Activated CD8-positive, alpha-beta memory T cell treated with anti-CD3 and anti-CD28 coated beads, Interleukin-2, amount 50 U/mL, for 24 hours (primary cell): ENCODE results near the gene FLYWCH2.
"Not testable (repeated sequence)": the region's sequence is repeated elsewhere in the genome, so short reads cannot be mapped to it uniquely, and the experiment has no call there.

Experiments
- DNase-seq: peaks from one replicate; pipeline ENCODE4 v3.0.0-alpha.2; 2020; ENCODE audit errors: extremely low read depth

The FLYWCH2 gene

DNA sequence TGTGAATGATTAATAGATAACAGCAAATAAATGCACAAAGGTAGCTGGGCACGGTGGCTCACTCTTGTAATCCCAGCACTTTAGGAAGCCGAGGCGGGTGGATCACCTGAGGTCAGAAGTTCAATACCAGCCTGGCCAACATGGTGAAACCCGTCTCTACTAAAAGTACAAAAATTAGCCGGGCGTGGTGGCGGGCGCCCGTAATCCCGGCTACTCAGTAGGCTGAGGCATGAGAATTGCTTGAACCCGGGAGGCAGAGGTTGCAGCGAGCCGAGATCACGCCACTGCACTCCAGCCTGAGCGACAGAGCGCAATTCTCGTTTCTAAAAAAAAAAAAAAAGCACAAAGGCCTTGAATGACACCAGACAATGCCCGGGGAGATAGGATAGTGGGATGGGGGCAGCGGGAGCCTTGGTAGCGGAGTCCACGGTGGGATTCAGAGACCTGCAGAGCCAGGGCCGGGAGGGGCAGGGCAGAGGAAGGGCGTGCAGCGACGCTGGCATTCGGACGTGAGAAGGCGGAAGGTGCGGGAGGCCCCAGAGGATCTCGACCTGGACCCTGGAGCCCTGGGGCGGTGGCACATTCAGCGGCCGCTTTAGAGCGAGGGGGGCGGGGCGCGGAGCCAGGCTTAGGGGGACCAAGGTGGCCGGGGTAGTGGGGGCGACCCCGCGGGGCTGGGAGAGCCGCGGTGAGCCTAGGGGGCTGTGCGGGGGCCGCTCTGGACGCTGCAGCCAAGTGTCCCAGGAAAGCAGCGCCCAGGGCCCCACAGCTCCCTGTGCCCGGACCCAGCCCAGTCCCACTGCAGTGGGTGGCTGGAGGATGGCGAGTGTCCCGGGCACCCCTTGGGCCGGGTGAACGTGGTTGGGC lies 999 bp upstream of the FLYWCH2 start:
- no peak for DNase-seq

GRCh38 chr16:2883458-2883908 lies 468 bp downstream of the FLYWCH2 start:
- DNase-seq = no peak

GRCh38 chr16:2884041-2884451 lies 1.0 kb downstream of the FLYWCH2 start:
- DNase-seq = no peak

DNA sequence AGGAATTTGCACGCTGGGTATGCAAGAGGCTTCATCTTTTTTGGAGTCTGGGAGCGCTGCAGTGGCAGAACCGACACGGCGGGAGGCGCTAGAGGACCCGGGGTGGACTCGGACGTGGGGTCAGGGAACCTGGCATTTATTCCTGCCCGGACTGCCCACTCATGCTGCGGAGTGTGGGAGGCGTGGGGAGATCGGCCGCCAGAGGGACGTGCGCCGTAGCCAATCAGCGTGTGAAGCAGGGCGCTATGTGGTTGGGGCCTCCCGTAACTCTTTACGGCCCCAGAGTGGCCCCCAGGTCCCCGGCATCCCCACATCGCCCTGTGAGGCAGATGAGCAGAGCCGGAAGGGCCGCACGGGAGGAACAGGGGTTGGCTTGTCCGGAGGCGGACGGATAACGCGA lies 11.2 kb downstream of the FLYWCH2 start:
- no peak for DNase-seq

- DNase-seq = no peak
Measured at GRCh38 chr16:2895813-2896212, 12.8 kb downstream of the FLYWCH2 start.

- no peak for DNase-seq
Measured at GRCh38 chr16:2896480-2897010, 13.5 kb downstream of the FLYWCH2 start.

- no peak for DNase-seq
Measured at GRCh38 chr16:2897110-2897509, 14.1 kb downstream of the FLYWCH2 start.

DNA sequence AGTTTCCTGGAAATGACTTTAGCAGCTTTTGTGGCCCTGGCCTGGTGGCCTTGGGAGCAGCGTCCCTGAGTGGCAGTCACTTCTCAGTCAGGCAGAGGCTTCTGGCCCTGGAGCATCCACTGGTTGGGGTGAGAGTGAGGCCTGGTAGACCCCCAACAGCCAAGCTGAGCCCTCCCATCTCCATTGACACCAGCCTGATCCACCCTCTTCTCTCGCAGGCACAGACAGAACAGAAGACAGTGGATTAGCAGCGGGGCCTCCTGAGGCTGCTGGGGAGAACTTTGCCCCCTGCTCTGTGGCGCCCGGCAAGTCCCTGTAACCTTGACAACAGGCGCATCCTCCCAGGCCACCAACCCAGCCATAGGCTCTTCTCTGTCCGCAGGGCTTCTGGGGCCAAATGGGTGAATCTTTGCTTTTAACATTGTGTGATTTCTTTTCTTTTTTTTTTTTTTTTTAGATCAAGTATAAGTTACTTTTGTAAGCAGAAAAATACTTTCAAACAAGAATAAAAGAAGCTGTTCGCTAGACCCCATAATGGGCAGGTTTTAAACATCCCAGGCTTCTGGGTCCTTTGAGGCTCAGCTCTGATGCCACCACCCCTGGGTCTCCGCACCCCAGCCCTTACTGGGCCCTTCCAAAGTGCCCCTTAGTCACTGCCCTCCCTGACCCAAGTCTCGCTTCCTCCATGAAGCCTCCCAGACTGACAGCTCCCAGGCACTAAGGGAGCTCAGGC lies 16.0 kb downstream of the FLYWCH2 start:
- no peak for DNase-seq

- no peak for DNase-seq
Measured at GRCh38 chr16:2899564-2900072, 16.6 kb downstream of the FLYWCH2 start.

DNA sequence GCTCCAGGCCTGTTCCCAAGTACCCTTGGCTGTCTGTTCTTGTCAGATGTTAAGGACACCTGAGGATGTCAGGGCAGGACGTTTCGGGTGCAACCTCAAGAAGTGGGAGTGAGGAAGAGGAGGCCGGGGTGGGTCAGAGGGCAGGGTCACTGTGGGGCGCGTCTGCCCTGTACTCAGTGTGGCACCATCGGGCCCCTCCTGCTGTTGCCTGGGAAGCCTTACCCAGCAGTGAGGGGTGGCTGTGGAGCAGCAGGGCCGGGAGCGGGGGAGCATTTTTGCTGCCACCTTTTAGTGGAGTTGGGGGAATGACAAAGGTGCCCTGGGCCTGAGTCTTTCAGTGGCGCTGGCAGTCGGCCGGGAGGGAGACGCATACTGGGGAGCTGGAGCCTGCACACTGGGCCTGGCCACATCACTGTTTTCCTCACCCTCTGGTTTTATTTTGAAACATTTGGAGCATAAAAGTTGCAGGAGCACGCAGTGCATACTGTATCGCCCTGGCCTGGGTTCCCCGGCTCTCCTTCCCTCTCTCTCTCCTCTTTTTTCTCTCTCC lies 17.6 kb downstream of the FLYWCH2 start:
- no peak for DNase-seq

DNA sequence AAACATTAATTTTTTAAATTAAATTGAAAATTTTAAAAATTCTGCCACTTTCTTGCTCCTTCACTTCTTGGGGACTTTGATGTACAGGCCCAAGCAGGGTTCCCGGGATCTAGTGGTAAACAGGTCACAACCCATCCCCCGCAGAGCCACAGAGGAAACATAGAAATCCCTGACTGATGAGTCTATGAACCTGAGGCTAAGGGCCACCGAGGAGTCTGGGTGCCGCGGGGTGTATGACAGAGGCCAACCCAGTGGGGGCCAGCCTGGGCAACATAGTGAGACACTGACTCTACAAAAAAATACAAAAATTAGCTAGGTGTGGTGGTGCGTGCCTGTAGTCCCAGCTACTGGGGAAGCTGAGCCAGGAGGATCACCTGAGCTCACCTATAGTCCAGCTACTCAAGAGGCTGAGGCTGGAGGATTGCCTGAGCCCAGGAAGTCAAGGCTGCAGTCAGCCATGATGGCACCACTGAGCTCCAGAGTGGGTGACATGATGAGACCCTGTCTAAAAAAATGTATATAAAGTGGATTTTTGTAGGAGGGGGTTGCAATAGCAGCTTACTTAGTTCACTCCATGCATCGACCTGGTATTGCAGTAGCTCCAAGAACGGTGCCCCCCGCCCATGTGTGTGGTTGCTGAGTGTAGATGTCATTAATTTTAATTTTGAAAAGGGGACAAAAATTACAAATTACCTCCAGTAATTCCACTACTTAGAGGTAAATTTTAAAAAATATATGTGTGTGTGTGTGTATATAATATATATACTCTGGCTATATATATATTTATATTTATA lies 19.5 kb downstream of the FLYWCH2 start:
- DNase-seq = no peak

DNA sequence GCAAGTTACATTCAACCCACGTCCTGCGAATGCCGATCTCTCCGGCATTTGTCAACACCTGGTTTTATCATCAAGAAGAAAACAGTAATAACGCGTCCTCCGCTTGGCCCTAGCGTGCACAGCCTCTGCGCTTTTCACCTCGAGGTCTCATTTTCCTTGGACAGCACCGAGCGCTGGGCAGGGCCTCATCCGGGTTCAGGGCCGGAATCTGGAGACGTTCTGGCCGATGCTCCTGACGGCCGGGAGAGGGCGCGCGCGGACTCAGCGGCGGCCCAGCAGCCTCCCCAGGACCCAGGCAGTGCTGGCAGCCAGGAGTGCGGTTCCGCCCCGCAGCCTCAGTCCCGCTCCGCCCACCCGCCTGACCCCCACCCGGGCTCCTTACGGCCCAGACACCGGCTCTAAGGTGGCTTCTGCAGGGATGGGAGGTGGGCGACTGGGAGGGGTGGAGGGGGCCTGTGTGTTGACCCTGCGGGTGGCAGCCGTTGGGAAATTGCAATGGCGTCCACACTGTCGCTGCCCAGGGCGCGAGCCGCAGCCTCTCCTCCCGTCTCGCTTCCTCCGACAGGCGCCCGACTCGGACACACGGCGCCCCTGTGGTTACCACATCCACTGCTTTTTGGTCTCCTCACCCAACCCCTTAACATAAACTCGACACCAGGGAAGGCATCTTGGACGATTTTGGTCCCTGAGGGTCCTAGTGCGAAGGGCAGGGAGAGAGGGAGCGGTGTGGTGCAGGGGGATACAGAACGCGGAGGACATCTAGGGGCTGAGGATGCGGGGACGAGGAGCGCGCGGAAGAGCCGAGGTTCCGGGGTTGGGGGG lies 21.3 kb downstream of the FLYWCH2 start:
- peak; percentile 36 for DNase-seq

- no peak for DNase-seq
Measured at GRCh38 chr16:2904922-2905240, 21.9 kb downstream of the FLYWCH2 start.

GRCh38 chr16:2905241-2905987 lies 22.4 kb downstream of the FLYWCH2 start:
- DNase-seq = peak; percentile 90

- DNase-seq = no peak
Measured at GRCh38 chr16:2905988-2906387, 23.0 kb downstream of the FLYWCH2 start.

DNA sequence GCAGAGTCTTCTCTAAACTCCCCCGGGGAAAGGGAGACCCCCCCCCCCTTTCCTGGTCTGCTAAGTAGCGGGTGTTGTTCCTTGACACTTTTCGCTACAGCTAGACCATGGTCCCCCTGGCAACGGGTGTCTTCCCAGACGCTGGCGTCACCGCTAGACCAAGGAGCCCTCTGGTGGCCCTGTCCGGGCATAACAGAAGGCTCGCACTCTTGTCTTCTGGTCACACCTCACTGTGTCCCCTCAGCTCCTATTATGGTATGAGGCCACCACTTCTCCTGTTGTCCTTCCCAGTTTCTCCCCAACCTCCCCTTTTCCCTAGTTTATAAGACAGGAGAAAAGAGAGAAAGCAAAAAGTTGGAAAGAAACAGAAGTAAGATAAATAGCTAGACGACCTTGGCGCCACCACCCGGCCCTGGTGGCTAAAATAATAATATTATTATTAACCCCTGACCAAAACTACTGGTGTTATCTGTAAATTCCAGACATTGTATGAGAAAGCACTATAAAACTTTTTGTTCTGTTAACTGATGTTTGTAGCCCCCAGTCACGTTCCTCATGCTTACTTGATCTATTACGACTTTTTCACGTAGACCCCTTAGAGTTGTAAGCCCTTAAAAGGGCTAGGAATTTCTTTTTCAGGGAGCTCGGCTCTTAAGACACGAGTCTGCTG lies 24.2 kb downstream of the FLYWCH2 start:
- DNase-seq = not testable (repeated sequence)

DNA sequence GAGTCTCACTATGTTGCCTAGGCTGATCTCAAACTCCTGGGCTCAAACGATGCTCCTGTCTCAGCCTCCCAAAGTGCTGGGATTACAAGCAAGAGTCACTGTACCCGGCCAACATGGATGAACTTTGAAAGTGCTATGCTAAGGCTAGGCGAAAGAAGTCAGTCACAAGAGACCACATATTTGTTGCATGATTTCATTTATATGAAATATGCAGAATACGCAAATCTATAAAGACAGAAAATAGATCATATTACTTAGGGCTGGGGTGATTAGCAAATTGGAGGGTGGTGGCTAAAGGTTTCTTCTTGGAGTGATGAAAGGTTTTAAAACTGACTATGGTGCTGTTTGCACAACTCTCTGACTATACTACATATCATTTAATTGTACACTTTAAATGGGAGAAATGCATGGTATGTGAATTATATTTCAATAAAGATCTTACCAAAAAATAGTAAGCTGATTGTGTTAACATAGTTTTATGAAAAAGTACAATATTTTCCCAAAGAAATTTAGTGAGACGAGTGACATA lies 27.5 kb downstream of the FLYWCH2 start:
- no peak for DNase-seq

DNA sequence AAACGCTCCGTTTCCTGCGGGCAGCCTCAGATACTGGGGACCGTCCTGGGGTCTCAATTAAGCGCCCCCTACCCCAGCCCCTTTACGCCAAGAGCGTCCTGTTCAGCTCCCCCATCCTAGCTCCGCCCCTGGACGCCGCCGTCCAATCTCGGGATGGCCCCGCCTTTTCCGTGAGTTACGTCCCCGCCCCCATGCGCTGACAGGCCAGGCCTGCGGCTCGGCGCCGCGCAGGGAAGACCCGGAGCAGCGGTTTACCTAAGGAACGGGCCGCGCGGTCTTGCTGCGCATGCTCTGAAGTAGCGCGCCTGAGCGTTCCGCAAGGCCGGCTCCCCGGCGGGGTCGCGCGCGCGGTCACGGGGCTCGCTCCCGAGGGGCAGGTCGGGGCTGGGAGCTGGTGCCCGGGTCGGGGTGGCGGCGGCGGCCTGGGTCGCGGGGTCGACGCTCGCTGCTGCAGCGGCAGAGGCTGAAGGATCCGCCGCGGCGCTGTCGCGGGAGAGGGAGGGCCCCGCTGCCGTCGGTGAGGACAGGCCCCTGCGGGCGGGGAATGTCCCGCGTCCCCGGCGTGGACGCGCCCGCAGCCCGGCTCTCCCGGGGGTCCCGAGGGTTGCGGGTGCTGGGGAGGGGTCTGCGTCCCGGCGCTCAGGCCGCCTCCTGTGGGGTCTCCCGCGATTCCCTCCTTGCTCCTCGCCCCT lies 28.8 kb downstream of the FLYWCH2 start, which contains the start of gene FLYWCH1:
FLYWCH1 (plus strand) TSS at position 294 of the 692 bp plus-strand sequence. CDS start 17,755 bp downstream, outside the sequence.
- DNase-seq = peak; percentile 98
